Fibroblast of mammary gland (primary cell): Measurements from ENCODE around the gene ZMPSTE24.
"Not testable (repeated sequence)": the region's sequence is repeated elsewhere in the genome, so short reads cannot be mapped to it uniquely, and the experiment has no call there.

Experiments
- DNase-seq: peaks from one replicate; pipeline ENCODE4 v3.0.0-alpha.2; 2010; ENCODE audit warnings: low read depth
- H3K4me3 ChIP-seq: 2 replicates; pipeline ENCODE4 v1.5.1; 2011; ENCODE audit warnings: low read depth, mild to moderate bottlenecking, low read length, moderate library complexity; ENCODE audit not compliant: control insufficient read depth
- TF ChIP-seq, protein P1 (sequence below): conservative IDR thresholded peaks from 2 replicates; pipeline ENCODE4 v1.5.1; 2011; ENCODE audit warnings: low read depth, low read length, inconsistent platforms; ENCODE audit not compliant: control insufficient read depth, insufficient read depth

The ZMPSTE24 gene

DNA sequence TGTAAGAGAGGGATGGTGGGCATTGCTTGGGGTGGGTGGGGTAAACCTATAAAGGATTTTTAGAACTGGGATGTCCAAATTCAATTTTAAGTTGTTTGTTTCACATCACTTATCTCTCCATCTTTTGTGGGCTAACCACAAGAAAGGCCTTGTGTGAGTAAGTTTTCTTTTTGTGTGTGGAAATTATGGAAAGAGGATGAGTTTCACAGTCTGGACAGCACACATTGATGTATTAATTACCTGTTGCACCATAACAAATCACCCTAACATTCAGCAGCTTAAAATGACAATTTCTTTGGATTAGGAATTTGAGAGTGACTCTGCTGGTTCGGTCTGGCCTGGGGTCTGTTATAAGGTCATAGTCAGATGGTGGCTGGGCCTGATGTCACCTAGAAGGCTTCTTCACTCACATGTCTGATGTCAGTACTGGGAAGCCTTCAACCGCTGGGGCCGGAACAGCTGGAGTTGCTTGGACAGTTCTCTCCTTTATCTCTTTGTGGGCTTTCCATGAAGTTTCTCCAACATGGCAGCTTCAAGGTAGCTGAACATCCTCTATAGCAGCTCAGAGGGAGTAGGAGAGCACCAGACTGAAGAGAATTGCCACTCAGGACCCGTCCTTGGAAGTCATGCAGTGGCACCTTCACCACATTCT is 61.1 kb downstream of the ZMPSTE24 start:
- TF ChIP-seq, protein P1, sequence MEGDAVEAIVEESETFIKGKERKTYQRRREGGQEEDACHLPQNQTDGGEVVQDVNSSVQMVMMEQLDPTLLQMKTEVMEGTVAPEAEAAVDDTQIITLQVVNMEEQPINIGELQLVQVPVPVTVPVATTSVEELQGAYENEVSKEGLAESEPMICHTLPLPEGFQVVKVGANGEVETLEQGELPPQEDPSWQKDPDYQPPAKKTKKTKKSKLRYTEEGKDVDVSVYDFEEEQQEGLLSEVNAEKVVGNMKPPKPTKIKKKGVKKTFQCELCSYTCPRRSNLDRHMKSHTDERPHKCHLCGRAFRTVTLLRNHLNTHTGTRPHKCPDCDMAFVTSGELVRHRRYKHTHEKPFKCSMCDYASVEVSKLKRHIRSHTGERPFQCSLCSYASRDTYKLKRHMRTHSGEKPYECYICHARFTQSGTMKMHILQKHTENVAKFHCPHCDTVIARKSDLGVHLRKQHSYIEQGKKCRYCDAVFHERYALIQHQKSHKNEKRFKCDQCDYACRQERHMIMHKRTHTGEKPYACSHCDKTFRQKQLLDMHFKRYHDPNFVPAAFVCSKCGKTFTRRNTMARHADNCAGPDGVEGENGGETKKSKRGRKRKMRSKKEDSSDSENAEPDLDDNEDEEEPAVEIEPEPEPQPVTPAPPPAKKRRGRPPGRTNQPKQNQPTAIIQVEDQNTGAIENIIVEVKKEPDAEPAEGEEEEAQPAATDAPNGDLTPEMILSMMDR: no peak
- no peak for DNase-seq
- H3K4me3 ChIP-seq: no peak overlapping the region

DNA sequence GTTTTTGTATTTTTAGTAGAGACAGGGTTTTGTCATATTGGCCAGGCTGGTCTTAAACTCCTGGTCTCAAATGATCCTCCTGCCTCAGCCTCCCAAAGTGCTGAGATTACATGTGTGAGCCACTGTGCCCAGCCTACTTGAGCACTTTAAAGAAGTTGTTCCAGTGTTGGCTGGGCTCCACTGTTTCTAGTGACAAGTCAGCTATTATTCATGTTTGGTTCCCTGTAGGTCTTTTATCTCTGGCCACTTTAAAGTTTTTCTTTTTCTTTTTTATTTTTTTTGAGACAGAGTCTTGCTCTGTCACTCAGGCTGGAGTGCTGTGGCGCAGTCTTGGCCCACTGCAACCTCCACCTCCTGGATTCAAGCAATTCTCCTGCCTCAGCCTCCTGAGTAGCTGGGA is 73.4 kb downstream of the ZMPSTE24 start:
- not testable (repeated sequence) for H3K4me3 ChIP-seq, DNase-seq

DNA sequence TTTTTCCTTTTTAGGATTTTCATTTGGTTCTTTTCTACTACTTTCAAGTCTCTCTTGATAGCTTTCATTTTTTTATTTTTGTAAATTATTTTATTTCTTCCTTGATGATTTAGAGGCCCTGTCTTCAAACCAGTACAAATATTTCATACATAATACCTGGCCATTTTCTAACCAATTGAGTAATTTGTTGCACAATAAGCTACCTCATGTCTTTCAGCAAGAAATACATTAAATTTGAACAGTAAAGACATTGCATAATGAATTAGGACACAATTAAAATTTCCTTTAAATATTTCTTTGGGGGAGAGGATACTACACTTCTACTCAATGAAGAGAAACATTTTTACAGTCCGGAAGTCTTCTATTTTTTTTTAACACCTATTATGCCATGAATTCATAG is 74.7 kb downstream of the ZMPSTE24 start:
- TF ChIP-seq, protein P1: no peak
- no peak overlapping the region for H3K4me3 ChIP-seq
- DNase-seq: no peak

DNA sequence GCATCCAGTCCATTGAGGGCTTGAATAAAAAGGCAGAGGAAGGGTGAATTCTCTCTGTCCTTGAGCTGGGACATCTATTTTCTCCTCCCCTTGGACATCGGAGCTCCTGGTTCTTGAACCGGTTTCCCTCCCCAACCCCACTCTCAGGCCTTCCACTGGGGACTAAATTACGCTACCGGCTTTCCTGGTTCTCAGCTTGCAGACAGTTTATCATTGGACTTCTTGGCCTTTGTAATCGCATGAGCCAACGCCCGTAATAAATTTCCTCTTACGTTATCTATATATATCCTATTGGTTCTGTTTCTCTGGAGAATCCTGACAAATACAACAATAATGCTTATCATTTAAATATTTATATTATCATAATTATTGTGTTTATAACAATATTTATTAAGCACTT is 79.4 kb downstream of the ZMPSTE24 start:
- TF ChIP-seq, protein P1: no peak
- no peak overlapping the region for H3K4me3 ChIP-seq
- no peak for DNase-seq

DNA sequence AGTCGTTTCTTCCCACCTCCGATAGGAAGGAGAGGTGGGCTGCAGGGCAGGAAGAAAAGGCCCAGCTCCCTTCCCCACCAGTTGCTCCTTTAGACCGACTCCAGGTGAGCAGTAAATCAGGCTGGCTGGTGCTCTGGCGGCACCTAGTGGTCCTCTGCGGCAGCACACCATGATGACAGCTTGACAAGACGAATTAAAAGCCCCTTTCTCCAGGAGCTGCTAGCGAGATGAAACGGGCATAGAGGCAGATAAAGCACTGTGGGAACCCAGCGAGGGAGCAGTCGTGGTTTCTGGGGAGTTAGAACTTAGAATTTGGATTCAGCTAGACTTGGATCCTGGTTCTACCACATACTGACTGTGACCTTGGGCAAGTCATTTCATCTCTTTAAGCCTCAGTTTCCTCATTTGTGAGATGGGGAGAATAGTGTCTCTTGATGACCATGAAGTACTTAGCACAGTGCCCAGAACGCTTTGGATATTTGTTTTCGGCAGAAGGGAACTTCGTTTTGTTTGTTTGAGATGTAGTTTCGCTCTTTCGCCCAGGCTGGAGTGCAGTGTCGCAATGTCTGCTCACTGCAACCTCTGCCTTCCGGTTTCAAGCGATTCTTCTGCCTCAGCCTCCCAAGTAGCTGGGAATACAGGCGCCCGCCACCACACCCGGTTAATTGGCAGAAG is 80.8 kb downstream of the ZMPSTE24 start:
- TF ChIP-seq, protein P1: peak; percentile 99
- DNase-seq: peak; percentile 77
- H3K4me3 ChIP-seq: no peak overlapping the region

DNA sequence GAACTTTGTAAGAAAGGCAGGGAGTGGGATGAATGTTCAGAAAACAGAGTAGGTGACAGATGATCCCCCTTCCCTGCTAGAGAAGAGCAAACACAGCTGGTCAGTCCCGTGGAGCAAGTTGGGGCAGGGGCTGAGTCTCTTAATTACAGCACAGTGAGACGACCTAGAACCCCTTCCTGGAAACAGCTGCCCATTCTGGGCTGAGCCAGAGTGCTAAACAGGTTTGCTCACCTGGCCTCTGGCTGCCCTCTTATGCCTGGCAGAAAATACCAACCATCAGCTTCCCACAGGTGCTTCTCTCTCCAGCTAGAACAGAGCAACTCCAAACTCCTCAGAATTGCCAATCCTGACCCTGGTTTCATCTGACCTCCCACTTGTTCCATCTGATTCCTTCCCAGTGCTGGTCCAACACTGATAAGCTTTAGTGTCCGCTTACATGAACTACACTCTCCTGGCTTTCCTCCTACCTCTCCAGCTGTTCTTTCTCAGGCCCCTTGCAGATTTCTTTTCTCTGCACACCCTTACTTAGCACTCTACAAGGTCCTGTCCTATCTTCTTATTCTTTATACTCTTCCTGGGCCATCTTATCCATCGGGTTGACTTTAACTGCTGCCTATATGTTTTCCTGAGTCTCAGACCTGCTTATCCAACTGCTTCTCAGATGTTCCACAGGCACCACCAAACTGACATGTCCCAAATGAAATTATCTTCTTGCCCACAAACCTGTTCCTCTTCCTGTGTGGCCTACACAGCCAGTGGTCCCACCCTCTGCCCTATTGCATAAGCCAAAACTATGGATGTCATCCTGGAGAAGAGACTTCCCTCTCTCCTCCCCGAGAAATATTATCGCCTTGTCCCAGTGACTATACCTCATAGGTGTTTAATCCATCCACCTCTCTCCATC is 81.6 kb downstream of the ZMPSTE24 start:
- TF ChIP-seq, protein P1: no peak
- no peak overlapping the region for H3K4me3 ChIP-seq

More for the DNA sequence above, 81.6 kb downstream of the ZMPSTE24 start:
- DNase-seq: no peak
